HEK293 (cell line): ENCODE data around the gene SLC39A11.

ENCODE experiments used
- CTCF ChIA-PET: fragments of 350-600 bp; formaldehyde crosslinking; extraction: SDS; loops from one replicate; lab custom pipeline; 2021; ENCODE audit warnings: antibody characterized with exemption; lab: Yijun Ruan, JAX
- POLR2A ChIA-PET: fragments of 300-600 bp; formaldehyde crosslinking; extraction: SDS; loops from one replicate; lab custom pipeline; 2020; ENCODE audit warnings: antibody characterized with exemption, inconsistent platforms; lab: Yijun Ruan, JAX
- H3K27ac ChIP-seq: fragments of 200-500 bp; sonication (Bioruptor generic); 2 replicates; pipeline ENCODE4 v1.5.1; 2014; ENCODE audit warnings: low read depth, low read length, control low read depth, inconsistent platforms; ENCODE audit errors: extremely low read depth
- H3K36me3 ChIP-seq, 2 experiments: fragments of 200-500 bp in 1 of 2; sonication (Bioruptor generic) in 1 of 2; 1 replicate in 1 of 2; 2 replicates in 1 of 2; pipeline ENCODE4 v1.5.1; 2014 to 2017; ENCODE audit warnings: inconsistent platforms in 2 of 2, low read length in 2 of 2; ENCODE audit not compliant: control insufficient read depth in 2 of 2, insufficient read depth in 1 of 2
- H3K4me1 ChIP-seq: fragments of 200-500 bp; sonication (Bioruptor generic); 2 replicates; pipeline ENCODE4 v1.5.1; 2014; ENCODE audit warnings: mild to moderate bottlenecking, low read length, inconsistent platforms; ENCODE audit not compliant: control insufficient read depth, insufficient read depth
- H3K4me3 ChIP-seq: 2 replicates; pipeline ENCODE4 v1.5.1; 2011; ENCODE audit warnings: low read depth, mild to moderate bottlenecking, control low read depth, low read length, moderate library complexity
- H3K9me3 ChIP-seq: fragments of 200-500 bp; sonication (Bioruptor generic); 2 replicates; pipeline ENCODE4 v1.5.1; 2014; ENCODE audit warnings: low read depth, low read length, inconsistent platforms; ENCODE audit not compliant: control insufficient read depth, insufficient read depth
- HOXD13 ChIP-seq: sonication (generic); formaldehyde crosslinking; IDR thresholded peaks from 2 replicates; pipeline ENCODE4 v1.8.0; 2022; ENCODE audit warnings: missing genetic modification reagents, borderline replicate concordance
- IKZF3 ChIP-seq: fragments of 450-650 bp; IDR thresholded peaks from 2 replicates; pipeline ENCODE4 v1.5.0; 2018; ENCODE audit warnings: missing biosample characterization, mild to moderate bottlenecking, missing genetic modification characterization, moderate library complexity
- KLF1 ChIP-seq: fragments of 450-650 bp; formaldehyde crosslinking; IDR thresholded peaks from 2 replicates; pipeline ENCODE4 v1.5.1; 2016; ENCODE audit warnings: missing biosample characterization, missing genetic modification characterization
- KLF16 ChIP-seq: fragments of 450-650 bp; formaldehyde crosslinking; IDR thresholded peaks from 2 replicates; pipeline ENCODE4 v1.5.1; 2017; ENCODE audit warnings: missing biosample characterization, missing genetic modification characterization
- ZBTB17 ChIP-seq: fragments of 450-650 bp; formaldehyde crosslinking; IDR thresholded peaks from 2 replicates; pipeline ENCODE4 v1.5.1; 2016; ENCODE audit warnings: missing biosample characterization, missing genetic modification characterization
- ZIC2 ChIP-seq: fragments of 450-650 bp; formaldehyde crosslinking; IDR thresholded peaks from 2 replicates; pipeline ENCODE4 v1.5.1; 2016; ENCODE audit warnings: missing biosample characterization, missing genetic modification characterization
- ZNF133 ChIP-seq: fragments of 450-650 bp; formaldehyde crosslinking; IDR thresholded peaks from 2 replicates; pipeline ENCODE4 v1.5.1; 2016; ENCODE audit warnings: missing biosample characterization, missing genetic modification characterization
- ZNF174 ChIP-seq: fragments of 450-650 bp; formaldehyde crosslinking; IDR thresholded peaks from 2 replicates; pipeline ENCODE4 v1.5.0; 2017; ENCODE audit warnings: missing biosample characterization, mild to moderate bottlenecking, missing genetic modification characterization
- ZNF184 ChIP-seq: fragments of 450-650 bp; IDR thresholded peaks from 2 replicates; pipeline ENCODE4 v1.5.1; 2018; ENCODE audit warnings: missing biosample characterization, mild to moderate bottlenecking, missing genetic modification characterization
- ZNF2 ChIP-seq: fragments of 450-650 bp; formaldehyde crosslinking; IDR thresholded peaks from 2 replicates; pipeline ENCODE4 v1.5.1; 2016; ENCODE audit warnings: missing biosample characterization, missing genetic modification characterization
- ZNF202 ChIP-seq: fragments of 450-650 bp; formaldehyde crosslinking; IDR thresholded peaks from 2 replicates; pipeline ENCODE4 v1.5.1; 2016; ENCODE audit warnings: missing biosample characterization, missing genetic modification characterization, borderline replicate concordance
- ZNF223 ChIP-seq: fragments of 450-650 bp; formaldehyde crosslinking; IDR thresholded peaks from 2 replicates; pipeline ENCODE4 v1.5.1; 2016; ENCODE audit warnings: missing biosample characterization, missing genetic modification characterization
- ZNF37A ChIP-seq: fragments of 450-650 bp; IDR thresholded peaks from 2 replicates; pipeline ENCODE4 v1.5.1; 2018; ENCODE audit warnings: missing biosample characterization, missing genetic modification characterization
- ZNF416 ChIP-seq: fragments of 450-650 bp; formaldehyde crosslinking; IDR thresholded peaks from 2 replicates; pipeline ENCODE4 v1.5.1; 2016; ENCODE audit warnings: missing biosample characterization, missing genetic modification characterization
- ZNF548 ChIP-seq: fragments of 450-650 bp; formaldehyde crosslinking; IDR thresholded peaks from 2 replicates; pipeline ENCODE4 v1.5.1; 2016; ENCODE audit warnings: missing biosample characterization, missing genetic modification characterization
- ZNF560 ChIP-seq: fragments of 450-650 bp; formaldehyde crosslinking; IDR thresholded peaks from 2 replicates; pipeline ENCODE4 v1.5.1; 2017; ENCODE audit warnings: missing biosample characterization, missing genetic modification characterization, borderline replicate concordance
- ZNF626 ChIP-seq: fragments of 450-650 bp; sonication (Bioruptor Pico); formaldehyde crosslinking; IDR thresholded peaks from 2 replicates; pipeline ENCODE4 v1.5.1; 2018; ENCODE audit warnings: missing biosample characterization, missing genetic modification characterization, inconsistent platforms
- ZNF830 ChIP-seq: fragments of 450-650 bp; IDR thresholded peaks from 2 replicates; pipeline ENCODE4 v1.5.0; 2018; ENCODE audit warnings: missing biosample characterization, missing genetic modification characterization, low read depth, mild to moderate bottlenecking, moderate library complexity
- TF ChIP-seq, protein P1 (sequence below): fragments of 450-650 bp; formaldehyde crosslinking; conservative IDR thresholded peaks from 2 replicates; pipeline ENCODE4 v1.5.1; 2016; ENCODE audit warnings: low read depth, missing biosample characterization, missing genetic modification characterization
- TF ChIP-seq, protein P2 (sequence below): fragments of 450-650 bp; formaldehyde crosslinking; IDR thresholded peaks from 2 replicates; pipeline ENCODE4 v1.5.1; 2016; ENCODE audit warnings: missing biosample characterization, missing genetic modification characterization
- TF ChIP-seq, protein P3 (sequence below): fragments of 450-650 bp; IDR thresholded peaks from 2 replicates; pipeline ENCODE4 v1.5.1; 2018; ENCODE audit warnings: missing biosample characterization, mild to moderate bottlenecking, missing genetic modification characterization
- TF ChIP-seq, protein P4 (sequence below): fragments of 450-650 bp; formaldehyde crosslinking; IDR thresholded peaks from 2 replicates; pipeline ENCODE4 v1.5.1; 2016; ENCODE audit warnings: missing biosample characterization, missing genetic modification characterization

SLC39A11 gene

DNA sequence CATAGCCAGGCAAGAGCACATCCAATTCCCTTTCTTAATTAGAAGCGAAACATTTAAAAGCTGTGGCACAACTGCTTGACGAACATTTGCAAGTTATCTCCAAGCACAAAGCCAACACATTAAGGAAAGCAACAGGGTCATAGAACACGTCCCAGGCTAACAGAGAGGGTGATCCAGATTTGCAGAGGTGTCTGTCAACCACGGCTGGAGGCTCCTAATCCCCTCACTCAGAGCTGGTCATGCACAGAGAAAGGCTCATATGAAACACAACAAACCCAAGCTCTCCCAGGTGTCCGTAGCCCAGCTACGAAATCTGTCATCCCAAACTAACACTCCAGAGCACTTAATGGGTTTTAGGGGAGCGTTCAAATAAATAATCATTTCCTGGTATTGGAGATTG lies 276.1 kb downstream of the SLC39A11 start (continued):
- TF ChIP-seq, protein P1, sequence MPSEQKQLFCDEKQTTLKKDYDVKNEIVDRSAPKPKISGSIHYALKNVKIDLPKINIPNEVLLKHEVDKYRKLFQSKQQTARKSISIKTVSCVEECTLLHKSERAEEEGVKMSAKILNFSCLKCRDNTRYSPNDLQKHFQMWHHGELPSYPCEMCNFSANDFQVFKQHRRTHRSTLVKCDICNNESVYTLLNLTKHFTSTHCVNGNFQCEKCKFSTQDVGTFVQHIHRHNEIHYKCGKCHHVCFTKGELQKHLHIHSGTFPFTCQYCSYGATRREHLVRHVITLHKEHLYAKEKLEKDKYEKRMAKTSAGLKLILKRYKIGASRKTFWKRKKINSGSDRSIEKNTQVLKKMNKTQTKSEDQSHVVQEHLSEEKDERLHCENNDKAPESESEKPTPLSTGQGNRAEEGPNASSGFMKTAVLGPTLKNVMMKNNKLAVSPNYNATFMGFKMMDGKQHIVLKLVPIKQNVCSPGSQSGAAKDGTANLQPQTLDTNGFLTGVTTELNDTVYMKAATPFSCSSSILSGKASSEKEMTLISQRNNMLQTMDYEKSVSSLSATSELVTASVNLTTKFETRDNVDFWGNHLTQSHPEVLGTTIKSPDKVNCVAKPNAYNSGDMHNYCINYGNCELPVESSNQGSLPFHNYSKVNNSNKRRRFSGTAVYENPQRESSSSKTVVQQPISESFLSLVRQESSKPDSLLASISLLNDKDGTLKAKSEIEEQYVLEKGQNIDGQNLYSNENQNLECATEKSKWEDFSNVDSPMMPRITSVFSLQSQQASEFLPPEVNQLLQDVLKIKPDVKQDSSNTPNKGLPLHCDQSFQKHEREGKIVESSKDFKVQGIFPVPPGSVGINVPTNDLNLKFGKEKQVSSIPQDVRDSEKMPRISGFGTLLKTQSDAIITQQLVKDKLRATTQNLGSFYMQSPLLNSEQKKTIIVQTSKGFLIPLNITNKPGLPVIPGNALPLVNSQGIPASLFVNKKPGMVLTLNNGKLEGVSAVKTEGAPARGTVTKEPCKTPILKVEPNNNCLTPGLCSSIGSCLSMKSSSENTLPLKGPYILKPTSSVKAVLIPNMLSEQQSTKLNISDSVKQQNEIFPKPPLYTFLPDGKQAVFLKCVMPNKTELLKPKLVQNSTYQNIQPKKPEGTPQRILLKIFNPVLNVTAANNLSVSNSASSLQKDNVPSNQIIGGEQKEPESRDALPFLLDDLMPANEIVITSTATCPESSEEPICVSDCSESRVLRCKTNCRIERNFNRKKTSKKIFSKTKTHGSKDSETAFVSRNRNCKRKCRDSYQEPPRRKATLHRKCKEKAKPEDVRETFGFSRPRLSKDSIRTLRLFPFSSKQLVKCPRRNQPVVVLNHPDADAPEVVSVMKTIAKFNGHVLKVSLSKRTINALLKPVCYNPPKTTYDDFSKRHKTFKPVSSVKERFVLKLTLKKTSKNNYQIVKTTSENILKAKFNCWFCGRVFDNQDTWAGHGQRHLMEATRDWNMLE (tag by site-specific recombination), result no peak
- TF ChIP-seq ZNF416 (tag by site-specific recombination), result no peak
- TF ChIP-seq ZNF548 (tag by site-specific recombination), result no peak
- TF ChIP-seq ZNF560 (tag by site-specific recombination), result no peak

DNA sequence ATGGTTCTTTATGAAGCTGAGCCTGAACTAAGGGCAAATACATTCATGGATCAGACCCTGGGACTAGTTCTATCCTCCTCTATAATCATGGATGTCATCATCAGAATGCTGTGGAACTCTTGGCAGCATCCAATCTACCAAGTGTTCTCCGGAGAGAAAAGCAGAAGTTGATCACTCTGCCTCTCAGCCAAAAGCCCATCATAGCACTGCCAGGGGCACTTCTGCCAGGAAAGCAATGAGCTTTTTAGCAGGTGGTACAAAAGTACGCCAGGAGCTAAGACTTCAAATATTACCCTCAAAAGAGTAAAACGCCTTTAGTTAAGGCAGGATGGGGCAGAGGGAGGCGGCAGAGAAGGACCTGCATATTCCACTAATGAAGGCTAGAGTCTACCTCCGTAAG lies 279.0 kb downstream of the SLC39A11 start:
- Histone ChIP-seq H3K4me3 (no peak overlapping the region), H3K9me3 (0 out of 2 replicates have a peak, but pooled peaks cover 2% of the 10 kb centered on the region), H3K36me3 (no peaks in the 10 kb centered on the region), H3K4me1 (no peaks in the 10 kb centered on the region), H3K27ac (no peak overlapping the region)
- TF ChIP-seq ZNF416 (tag by site-specific recombination) (no peak), ZNF223 (tag by site-specific recombination) (no peak), ZNF830 (no peak), ZIC2 (tag by site-specific recombination) (no peak), KLF1 (tag by site-specific recombination) (no peak), IKZF3 (tag by site-specific recombination) (no peak), ZNF184 (tag by site-specific recombination) (no peak), ZNF202 (no peak), ZNF560 (tag by site-specific recombination) (no peak), ZNF626 (no peak)
- TF ChIP-seq, protein P2, sequence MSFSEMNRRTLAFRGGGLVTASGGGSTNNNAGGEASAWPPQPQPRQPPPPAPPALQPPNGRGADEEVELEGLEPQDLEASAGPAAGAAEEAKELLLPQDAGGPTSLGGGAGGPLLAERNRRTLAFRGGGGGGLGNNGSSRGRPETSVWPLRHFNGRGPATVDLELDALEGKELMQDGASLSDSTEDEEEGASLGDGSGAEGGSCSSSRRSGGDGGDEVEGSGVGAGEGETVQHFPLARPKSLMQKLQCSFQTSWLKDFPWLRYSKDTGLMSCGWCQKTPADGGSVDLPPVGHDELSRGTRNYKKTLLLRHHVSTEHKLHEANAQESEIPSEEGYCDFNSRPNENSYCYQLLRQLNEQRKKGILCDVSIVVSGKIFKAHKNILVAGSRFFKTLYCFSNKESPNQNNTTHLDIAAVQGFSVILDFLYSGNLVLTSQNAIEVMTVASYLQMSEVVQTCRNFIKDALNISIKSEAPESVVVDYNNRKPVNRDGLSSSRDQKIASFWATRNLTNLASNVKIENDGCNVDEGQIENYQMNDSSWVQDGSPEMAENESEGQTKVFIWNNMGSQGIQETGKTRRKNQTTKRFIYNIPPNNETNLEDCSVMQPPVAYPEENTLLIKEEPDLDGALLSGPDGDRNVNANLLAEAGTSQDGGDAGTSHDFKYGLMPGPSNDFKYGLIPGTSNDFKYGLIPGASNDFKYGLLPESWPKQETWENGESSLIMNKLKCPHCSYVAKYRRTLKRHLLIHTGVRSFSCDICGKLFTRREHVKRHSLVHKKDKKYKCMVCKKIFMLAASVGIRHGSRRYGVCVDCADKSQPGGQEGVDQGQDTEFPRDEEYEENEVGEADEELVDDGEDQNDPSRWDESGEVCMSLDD, result no peak
- ChIA-PET POLR2A (no interaction called here), CTCF (interaction anchor here (0.6 to 1.0 kb wide), 3 partner anchors 255 to 1526 kb away, joined by 3 to 4 read pairs (median 3); no protein-coding TSS in a partner anchor)

DNA sequence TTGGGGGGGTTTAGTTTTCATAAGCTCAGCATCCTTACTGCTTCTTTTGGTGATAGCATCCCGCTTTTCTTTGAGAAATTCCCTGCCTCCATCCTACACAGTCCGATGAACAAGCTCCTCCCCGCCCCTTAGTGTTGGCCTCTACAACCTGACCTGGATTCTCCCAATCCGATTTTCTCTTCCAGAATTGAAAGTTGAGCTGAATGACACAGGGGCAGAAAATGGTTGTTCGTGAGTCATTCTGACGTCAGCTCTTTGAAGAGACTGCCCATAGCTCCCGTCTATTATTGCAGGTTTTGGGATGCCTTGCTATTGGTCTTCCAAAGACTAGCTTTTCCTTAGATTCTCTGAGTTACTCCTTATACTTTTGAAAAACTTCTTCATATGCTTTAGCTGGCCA lies 279.7 kb downstream of the SLC39A11 start:
- no peak overlapping the region for H3K4me3 ChIP-seq
- no peaks in the 10 kb centered on the region for H3K4me1 ChIP-seq
- no peak overlapping the region for H3K27ac ChIP-seq
- ChIA-PET POLR2A (no interaction called here), CTCF (interaction anchor here (0.5 to 1.1 kb wide), 6 partner anchors 42 to 1525 kb away, joined by 3 to 4 read pairs (median 3); no protein-coding TSS in a partner anchor)
- H3K36me3 ChIP-seq, result no peaks in the 10 kb centered on the region
- H3K9me3 ChIP-seq, result 0 out of 2 replicates have a peak, but pooled peaks cover 2% of the 10 kb centered on the region
- TF ChIP-seq, protein P3, sequence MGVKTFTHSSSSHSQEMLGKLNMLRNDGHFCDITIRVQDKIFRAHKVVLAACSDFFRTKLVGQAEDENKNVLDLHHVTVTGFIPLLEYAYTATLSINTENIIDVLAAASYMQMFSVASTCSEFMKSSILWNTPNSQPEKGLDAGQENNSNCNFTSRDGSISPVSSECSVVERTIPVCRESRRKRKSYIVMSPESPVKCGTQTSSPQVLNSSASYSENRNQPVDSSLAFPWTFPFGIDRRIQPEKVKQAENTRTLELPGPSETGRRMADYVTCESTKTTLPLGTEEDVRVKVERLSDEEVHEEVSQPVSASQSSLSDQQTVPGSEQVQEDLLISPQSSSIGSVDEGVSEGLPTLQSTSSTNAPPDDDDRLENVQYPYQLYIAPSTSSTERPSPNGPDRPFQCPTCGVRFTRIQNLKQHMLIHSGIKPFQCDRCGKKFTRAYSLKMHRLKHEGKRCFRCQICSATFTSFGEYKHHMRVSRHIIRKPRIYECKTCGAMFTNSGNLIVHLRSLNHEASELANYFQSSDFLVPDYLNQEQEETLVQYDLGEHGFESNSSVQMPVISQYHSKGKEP, result no peak
- no peak for TF ChIP-seq ZBTB17 (tag by site-specific recombination)
- no peak for TF ChIP-seq HOXD13 (CRISPR knock-in tag)
- no peak for TF ChIP-seq ZNF37A (tag by site-specific recombination)
- no peak for TF ChIP-seq ZNF2 (tag by site-specific recombination)
- TF ChIP-seq, protein P4, sequence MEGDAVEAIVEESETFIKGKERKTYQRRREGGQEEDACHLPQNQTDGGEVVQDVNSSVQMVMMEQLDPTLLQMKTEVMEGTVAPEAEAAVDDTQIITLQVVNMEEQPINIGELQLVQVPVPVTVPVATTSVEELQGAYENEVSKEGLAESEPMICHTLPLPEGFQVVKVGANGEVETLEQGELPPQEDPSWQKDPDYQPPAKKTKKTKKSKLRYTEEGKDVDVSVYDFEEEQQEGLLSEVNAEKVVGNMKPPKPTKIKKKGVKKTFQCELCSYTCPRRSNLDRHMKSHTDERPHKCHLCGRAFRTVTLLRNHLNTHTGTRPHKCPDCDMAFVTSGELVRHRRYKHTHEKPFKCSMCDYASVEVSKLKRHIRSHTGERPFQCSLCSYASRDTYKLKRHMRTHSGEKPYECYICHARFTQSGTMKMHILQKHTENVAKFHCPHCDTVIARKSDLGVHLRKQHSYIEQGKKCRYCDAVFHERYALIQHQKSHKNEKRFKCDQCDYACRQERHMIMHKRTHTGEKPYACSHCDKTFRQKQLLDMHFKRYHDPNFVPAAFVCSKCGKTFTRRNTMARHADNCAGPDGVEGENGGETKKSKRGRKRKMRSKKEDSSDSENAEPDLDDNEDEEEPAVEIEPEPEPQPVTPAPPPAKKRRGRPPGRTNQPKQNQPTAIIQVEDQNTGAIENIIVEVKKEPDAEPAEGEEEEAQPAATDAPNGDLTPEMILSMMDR, result no peak
- TF ChIP-seq KLF16, result no peak
- TF ChIP-seq ZNF133 (tag by site-specific recombination), result no peak
- no peak for TF ChIP-seq ZNF174 (tag by site-specific recombination)
